Measurements from ENCODE around the gene CHST3.

DNA sequence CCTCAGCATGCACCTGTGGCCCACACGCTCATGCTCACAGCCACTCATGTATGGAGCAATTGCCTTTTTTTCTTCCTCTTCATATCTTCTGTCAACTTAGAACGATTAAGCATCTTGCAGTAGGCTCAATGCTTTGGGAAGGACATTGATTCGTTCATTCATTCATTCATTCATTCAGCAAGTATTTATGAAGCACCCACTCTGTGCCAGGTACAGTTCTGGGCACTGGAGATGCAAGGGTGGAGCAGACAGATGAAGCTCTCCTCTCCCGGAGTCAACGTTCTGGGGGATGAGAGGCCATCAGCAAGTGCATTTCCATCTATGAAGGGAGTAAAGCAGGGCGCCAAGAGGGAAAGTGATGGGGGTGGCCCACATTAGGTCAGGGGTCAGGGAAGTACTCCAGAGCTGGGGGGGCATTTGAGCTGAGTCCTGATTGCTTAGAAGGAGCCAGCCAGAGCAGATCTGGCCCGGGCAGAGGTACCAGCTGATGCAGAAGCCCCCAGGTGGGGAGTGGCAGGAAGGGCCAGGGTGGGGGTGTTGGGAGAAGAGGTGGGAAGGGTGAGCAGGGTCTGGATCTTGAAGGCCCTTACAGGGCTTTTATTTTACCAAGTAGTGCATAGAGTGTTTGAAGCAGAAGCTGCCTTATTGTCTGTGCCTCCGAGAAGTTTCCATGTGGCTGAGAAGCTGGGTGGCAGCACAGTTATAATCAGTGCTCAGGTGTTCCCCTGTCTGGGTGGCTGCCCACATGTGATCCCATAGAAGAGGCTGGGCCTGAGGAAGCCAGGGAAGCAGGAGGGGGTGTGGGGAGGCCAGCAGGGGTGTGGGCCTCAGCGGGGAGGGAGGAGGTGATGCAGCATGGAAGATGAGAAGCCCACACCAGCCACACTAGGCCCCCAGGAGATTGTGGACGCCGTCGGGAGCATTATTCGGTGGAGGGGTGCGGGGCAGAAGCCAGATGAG lies 36.2 kb downstream of the CHST3 start:
- TF ChIP-seq RARB (CRISPR knock-in tag; IDR thresholded peaks at IDR 0.05) (no peak), ESRRG (CRISPR knock-in tag; IDR thresholded peaks at IDR 0.05) (no peak), ISL1 (CRISPR knock-in tag; IDR thresholded peaks at IDR 0.05) (no peak), ARNTL (CRISPR knock-in tag; IDR thresholded peaks at IDR 0.05; ENCODE audit: borderline replicate concordance, low read depth) (no peak), ZFP3 (CRISPR knock-in tag; IDR thresholded peaks at IDR 0.05) (no peak), CREB5 (CRISPR knock-in tag; IDR thresholded peaks at IDR 0.05; ENCODE audit: low read depth) (no peak), ZNF565 (CRISPR knock-in tag; conservative IDR thresholded peaks at IDR 0.05; ENCODE audit: low read depth) (no peak), ZFP30 (CRISPR knock-in tag; IDR thresholded peaks at IDR 0.05) (no peak)

All from SK-N-SH treated with all-trans-retinoic acid at 6 μM for 48 hours (cell line).